ENCODE data around the gene HTT-AS.

Gene HTT-AS

DNA sequence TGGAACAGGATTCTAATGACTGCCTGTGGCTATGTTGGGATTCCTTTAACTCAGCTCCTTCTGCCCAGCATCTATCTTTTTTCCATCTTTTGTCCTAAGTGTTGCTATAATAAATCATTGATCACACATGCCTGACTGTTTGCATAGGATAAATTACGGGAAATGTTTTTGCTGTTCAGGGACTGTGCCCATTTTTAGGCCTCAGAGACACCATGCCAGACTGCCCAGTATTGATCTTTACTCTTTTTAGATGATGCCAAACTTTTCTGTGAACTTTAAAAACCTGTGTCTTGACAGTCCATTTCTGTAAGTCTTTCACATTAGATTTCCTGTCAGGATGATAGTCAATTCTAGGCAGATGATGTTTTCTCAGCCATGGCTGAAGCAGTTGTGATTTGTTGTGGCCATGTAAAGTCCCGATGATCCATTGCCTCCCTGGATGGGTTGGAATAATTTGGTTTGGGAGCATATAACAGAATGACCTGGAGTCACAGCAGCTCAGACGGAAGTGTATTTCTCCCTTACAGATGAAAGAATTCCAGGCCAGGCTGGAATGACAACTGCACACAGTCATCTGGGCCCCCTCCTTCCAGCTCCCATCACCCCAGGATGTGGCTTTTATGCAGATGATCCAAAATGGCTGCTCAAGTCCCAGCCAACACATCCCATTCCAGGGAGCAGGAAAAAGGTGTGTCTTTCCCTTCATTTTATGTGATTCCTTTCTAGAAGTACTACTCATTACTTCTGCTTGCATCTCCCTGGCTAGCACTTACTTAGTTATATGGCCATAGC, 3.4 kb downstream of the HTT-AS start:
- no peaks in the 10 kb centered on the region for H3K9me3 ChIP-seq (ENCODE audit: low read depth, low read length)
- no peaks in the 10 kb centered on the region for H3K36me3 ChIP-seq (ENCODE audit: insufficient read depth, low read length)
- no peak overlapping the region for H3K9ac ChIP-seq (ENCODE audit: insufficient read length)
- H3K4me3 ChIP-seq, result no peak overlapping the region
- no peak overlapping the region for H3K27ac ChIP-seq
- no peak for DNase-seq (ENCODE audit: low read depth, low spot score)
- no peak for TF ChIP-seq EZH2 (IDR thresholded peaks at IDR 0.05)
- TF ChIP-seq POLR2AphosphoS5 (IDR thresholded peaks at IDR 0.05; ENCODE audit: borderline replicate concordance, low read depth, low read length), result no peak
- no peak for TF ChIP-seq FOXP2 (optimal IDR thresholded peaks at IDR 0.05; ENCODE audit: control extremely low read depth, extremely low read length, insufficient read depth)

DNA sequence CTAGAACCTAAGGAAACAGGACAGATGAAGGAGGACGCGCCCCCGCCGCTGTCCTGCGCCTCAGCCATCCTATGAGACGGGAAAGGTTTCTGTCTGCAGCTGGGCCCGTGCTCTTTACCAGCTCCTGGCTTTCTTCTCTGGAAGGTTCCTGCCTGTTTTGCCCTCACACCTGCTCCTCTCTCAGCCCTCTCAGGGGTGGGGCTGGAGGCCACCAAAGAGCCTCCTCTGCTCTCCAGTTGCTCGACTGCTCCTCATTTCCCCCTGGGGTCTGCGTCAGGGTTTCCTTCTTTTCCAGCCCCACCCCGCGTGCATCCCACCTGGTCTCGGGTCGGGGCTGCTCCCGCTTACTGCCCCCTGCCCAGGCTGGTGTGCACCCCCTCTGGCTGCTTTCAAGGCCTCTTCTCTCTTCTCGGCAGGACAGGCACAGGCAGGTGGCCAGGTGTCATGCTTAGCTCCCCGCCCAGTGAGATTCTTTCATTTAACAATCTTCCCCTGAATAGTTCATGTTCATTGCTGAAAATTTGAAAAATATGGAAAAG, 4.6 kb downstream of the HTT-AS start:
- no peaks in the 10 kb centered on the region for H3K9me3 ChIP-seq (ENCODE audit: low read depth, low read length)
- TF ChIP-seq EZH2 (IDR thresholded peaks at IDR 0.05), result no peak
- no peak for TF ChIP-seq FOXP2 (optimal IDR thresholded peaks at IDR 0.05; ENCODE audit: control extremely low read depth, extremely low read length, insufficient read depth)
- TF ChIP-seq POLR2AphosphoS5 (IDR thresholded peaks at IDR 0.05; ENCODE audit: borderline replicate concordance, low read depth, low read length), result no peak
- H3K36me3 ChIP-seq (ENCODE audit: insufficient read depth, low read length), result no peaks in the 10 kb centered on the region
- no peak overlapping the region for H3K4me3 ChIP-seq
- no peak for DNase-seq (ENCODE audit: low read depth, low spot score)
- H3K9ac ChIP-seq (ENCODE audit: insufficient read length), result no peak overlapping the region
- H3K27ac ChIP-seq, result no peak overlapping the region

DNA sequence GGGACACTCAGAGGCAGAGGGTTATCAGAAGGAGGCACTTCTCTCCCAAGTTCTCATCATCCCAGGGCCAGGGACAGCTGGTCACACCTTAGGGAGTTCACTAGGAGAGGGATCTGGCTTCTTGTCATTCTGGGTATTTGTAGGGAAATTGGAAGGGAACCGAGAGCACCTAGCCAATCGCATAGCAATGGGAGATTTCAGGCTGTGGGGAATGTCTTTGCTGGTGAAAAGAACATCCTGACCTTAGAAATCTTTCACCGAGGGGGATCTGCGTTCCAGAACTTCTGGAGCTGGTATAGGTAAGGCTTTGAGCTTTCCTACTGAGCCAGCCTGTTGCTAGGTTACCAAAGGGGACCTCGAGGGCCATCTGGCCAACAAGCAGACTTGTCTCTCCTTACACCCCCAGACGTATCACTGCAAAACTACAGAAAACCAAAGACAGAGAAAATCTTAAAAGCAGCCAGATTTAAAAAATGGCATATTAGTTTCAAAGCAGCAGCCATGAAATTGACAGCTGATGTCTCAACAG, 6.8 kb downstream of the HTT-AS start:
- no peak for DNase-seq (ENCODE audit: low read depth, low spot score)
- no peaks in the 10 kb centered on the region for H3K9me3 ChIP-seq (ENCODE audit: low read depth, low read length)
- no peak overlapping the region for H3K9ac ChIP-seq (ENCODE audit: insufficient read length)
- no peak overlapping the region for H3K4me3 ChIP-seq
- H3K36me3 ChIP-seq (ENCODE audit: insufficient read depth, low read length), result no peaks in the 10 kb centered on the region
- no peak overlapping the region for H3K27ac ChIP-seq
- TF ChIP-seq FOXP2 (optimal IDR thresholded peaks at IDR 0.05; ENCODE audit: control extremely low read depth, extremely low read length, insufficient read depth), result no peak
- TF ChIP-seq POLR2AphosphoS5 (IDR thresholded peaks at IDR 0.05; ENCODE audit: borderline replicate concordance, low read depth, low read length), result no peak
- no peak for TF ChIP-seq EZH2 (IDR thresholded peaks at IDR 0.05)

DNA sequence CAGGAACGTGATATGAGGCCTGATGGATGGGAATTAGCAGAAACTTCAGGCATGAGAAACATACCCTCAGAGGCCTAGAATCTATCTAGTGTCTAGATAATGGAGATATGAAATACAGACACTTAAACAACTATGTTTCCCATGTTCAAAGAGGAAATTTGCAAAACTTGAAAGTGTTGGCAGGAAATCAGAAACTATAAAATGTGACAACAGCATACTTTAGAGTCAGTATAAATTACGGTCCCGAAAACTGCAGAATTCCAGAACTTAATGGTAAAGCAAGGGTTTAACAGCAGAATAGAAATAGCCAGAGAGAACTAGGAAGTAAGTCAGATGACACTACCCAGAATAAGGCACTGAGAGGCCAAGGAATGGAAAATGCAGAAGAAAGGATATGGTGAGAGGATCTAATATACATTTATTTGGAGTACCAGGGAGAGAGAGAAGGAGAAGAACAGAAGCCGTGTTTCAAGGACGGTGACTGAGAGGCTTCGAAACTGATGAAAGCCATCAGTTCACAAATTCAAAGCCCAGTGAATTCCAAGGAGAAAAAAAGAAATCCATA, 7.4 kb downstream of the HTT-AS start:
- Histone ChIP-seq H3K4me3 (no peak overlapping the region), H3K9ac (ENCODE audit: insufficient read length) (no peak overlapping the region), H3K36me3 (ENCODE audit: insufficient read depth, low read length) (no peaks in the 10 kb centered on the region), H3K9me3 (ENCODE audit: low read depth, low read length) (no peaks in the 10 kb centered on the region), H3K27ac (no peak overlapping the region)
- no peak for DNase-seq (ENCODE audit: low read depth, low spot score)
- TF ChIP-seq FOXP2 (optimal IDR thresholded peaks at IDR 0.05; ENCODE audit: control extremely low read depth, extremely low read length, insufficient read depth) (no peak), EZH2 (IDR thresholded peaks at IDR 0.05) (no peak), POLR2AphosphoS5 (IDR thresholded peaks at IDR 0.05; ENCODE audit: borderline replicate concordance, low read depth, low read length) (no peak)

DNA sequence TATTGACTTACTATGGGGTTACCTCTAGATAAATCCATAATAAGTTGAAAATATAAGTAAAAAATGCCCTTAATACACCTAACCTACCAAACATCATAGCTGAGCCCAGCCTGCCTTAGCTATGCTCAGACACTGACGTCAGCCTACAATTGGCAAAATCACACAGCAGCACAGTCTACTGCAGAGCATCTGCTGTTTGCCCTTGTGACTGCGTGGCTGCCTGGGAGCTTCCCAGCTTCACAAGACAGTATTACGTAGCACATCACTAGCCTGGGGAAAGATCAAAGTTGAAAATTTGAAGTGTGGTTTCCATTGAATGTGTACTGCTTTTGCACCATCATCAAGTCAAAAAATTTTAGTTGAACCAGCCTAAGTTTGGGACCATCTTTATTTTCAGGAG, 8.8 kb downstream of the HTT-AS start:
- Histone ChIP-seq H3K4me3 (no peak overlapping the region), H3K9ac (ENCODE audit: insufficient read length) (no peak overlapping the region), H3K9me3 (ENCODE audit: low read depth, low read length) (no peaks in the 10 kb centered on the region), H3K27ac (no peak overlapping the region), H3K36me3 (ENCODE audit: insufficient read depth, low read length) (no peaks in the 10 kb centered on the region)
- TF ChIP-seq EZH2 (IDR thresholded peaks at IDR 0.05), result no peak
- DNase-seq (ENCODE audit: low read depth, low spot score), result no peak

DNA sequence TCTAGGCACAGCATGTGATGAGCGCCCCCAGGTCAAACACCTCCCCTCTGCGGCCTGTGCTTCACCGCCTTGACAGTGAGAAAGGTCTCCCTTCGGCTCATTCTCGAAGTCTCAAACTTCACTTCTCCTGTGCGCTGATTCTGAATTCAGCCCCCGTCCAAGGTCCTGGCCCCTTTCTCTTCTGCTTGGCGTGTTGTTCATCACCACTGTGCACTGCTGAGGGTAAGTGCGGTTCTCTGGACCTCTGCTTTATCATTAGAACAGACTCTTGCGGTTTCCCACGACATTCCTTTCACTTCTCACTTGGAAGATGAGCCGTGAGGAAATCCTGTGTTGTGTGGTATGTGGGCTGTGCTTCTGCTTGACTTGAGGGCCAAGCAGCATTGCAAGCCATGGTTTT, 11.9 kb downstream of the HTT-AS start:
- Histone ChIP-seq H3K9ac (ENCODE audit: insufficient read length) (no peak overlapping the region), H3K27ac (no peak overlapping the region), H3K9me3 (ENCODE audit: low read depth, low read length) (no peaks in the 10 kb centered on the region), H3K36me3 (ENCODE audit: insufficient read depth, low read length) (no peaks in the 10 kb centered on the region), H3K4me3 (no peak overlapping the region)
- TF ChIP-seq FOXP2 (optimal IDR thresholded peaks at IDR 0.05; ENCODE audit: control extremely low read depth, extremely low read length, insufficient read depth) (no peak), POLR2AphosphoS5 (IDR thresholded peaks at IDR 0.05; ENCODE audit: borderline replicate concordance, low read depth, low read length) (no peak), EZH2 (IDR thresholded peaks at IDR 0.05) (no peak)
- DNase-seq (ENCODE audit: low read depth, low spot score), result no peak

DNA sequence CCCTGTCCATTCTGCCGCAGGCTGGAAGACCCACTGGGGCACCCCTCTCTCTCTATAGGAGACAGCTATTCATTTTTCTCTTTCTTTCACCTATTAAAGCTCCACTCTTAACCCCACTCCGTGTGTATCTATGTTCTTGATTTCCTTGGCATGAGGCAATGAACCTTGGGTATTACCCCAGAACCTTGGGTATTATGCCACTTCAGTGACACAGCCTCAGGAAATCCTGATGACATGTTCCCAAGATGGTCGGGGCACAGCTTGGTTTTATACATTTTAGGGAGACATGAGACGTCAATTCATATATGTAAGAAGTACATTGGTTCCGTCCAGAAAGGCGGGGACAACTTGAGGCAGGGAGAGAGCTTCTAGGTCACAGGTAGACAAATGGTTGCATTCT, 13.4 kb downstream of the HTT-AS start:
- H3K9ac ChIP-seq (ENCODE audit: insufficient read length), result no peak overlapping the region
- no peak for TF ChIP-seq FOXP2 (optimal IDR thresholded peaks at IDR 0.05; ENCODE audit: control extremely low read depth, extremely low read length, insufficient read depth)
- no peak for TF ChIP-seq POLR2AphosphoS5 (IDR thresholded peaks at IDR 0.05; ENCODE audit: borderline replicate concordance, low read depth, low read length)
- no peak for TF ChIP-seq EZH2 (IDR thresholded peaks at IDR 0.05)
- H3K4me3 ChIP-seq, result no peak overlapping the region
- no peaks in the 10 kb centered on the region for H3K36me3 ChIP-seq (ENCODE audit: insufficient read depth, low read length)
- no peak for DNase-seq (ENCODE audit: low read depth, low spot score)
- no peak overlapping the region for H3K27ac ChIP-seq
- H3K9me3 ChIP-seq (ENCODE audit: low read depth, low read length), result no peaks in the 10 kb centered on the region

DNA sequence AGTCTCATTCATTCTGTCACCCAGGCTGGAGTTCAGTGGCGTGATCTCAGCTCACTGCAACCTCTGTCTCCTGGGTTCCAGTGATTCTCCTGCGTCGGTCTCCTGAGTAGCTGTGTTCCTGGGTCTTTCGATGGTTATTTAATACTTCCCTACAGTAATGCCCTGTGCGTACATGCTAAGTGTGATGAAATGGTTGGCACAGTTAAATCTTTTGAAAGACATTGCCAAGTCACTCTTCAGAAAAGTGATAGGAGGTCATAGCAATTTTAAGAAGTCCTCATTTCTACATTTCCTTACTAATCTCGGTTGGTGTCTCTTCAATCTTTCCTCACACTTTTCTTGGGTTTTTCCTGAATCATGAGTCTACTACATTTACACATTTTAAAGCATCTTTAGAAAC, 14.4 kb downstream of the HTT-AS start:
- TF ChIP-seq POLR2AphosphoS5 (IDR thresholded peaks at IDR 0.05; ENCODE audit: borderline replicate concordance, low read depth, low read length) (no peak), EZH2 (IDR thresholded peaks at IDR 0.05) (no peak), FOXP2 (optimal IDR thresholded peaks at IDR 0.05; ENCODE audit: control extremely low read depth, extremely low read length, insufficient read depth) (no peak)
- DNase-seq (ENCODE audit: low read depth, low spot score), result no peak
- Histone ChIP-seq H3K9ac (ENCODE audit: insufficient read length) (no peak overlapping the region), H3K27ac (no peak overlapping the region), H3K36me3 (ENCODE audit: insufficient read depth, low read length) (no peaks in the 10 kb centered on the region), H3K9me3 (ENCODE audit: low read depth, low read length) (no peaks in the 10 kb centered on the region), H3K4me3 (no peak overlapping the region)

Measured in SK-N-MC (cell line).